ENCODE data around the gene CYP19A1.

Gene CYP19A1

GRCh38 chr15:51170882-51171633 is 167.3 kb downstream of the CYP19A1 start:
- peaks cover 9% of the 10 kb centered on the region; the same call in 1 of the 2 replicates for H3K27me3 ChIP-seq (ENCODE audit: control insufficient read depth, low read length)
- H3K79me2 ChIP-seq (ENCODE audit: control insufficient read depth, low read length), result no peaks in the 10 kb centered on the region
- H3K36me3 ChIP-seq (ENCODE audit: control insufficient read depth, low read length), result no peaks in the 10 kb centered on the region
- no peaks in the 10 kb centered on the region for H4K20me1 ChIP-seq (ENCODE audit: control insufficient read depth, insufficient read depth, low read depth, low read length)
- TF ChIP-seq, protein P1, sequence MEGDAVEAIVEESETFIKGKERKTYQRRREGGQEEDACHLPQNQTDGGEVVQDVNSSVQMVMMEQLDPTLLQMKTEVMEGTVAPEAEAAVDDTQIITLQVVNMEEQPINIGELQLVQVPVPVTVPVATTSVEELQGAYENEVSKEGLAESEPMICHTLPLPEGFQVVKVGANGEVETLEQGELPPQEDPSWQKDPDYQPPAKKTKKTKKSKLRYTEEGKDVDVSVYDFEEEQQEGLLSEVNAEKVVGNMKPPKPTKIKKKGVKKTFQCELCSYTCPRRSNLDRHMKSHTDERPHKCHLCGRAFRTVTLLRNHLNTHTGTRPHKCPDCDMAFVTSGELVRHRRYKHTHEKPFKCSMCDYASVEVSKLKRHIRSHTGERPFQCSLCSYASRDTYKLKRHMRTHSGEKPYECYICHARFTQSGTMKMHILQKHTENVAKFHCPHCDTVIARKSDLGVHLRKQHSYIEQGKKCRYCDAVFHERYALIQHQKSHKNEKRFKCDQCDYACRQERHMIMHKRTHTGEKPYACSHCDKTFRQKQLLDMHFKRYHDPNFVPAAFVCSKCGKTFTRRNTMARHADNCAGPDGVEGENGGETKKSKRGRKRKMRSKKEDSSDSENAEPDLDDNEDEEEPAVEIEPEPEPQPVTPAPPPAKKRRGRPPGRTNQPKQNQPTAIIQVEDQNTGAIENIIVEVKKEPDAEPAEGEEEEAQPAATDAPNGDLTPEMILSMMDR (IDR thresholded peaks at IDR 0.05; ENCODE audit: low read depth, low read length, poor library complexity, severe bottlenecking), result no peak
- TF ChIP-seq EZH2phosphoT487 (IDR thresholded peaks at IDR 0.05; ENCODE audit: borderline replicate concordance, low read length), result no peak
- no peaks in the 10 kb centered on the region for H3K9me2 ChIP-seq (replicated peaks; ENCODE audit: control insufficient read depth, low read length)
- H3F3A ChIP-seq (ENCODE audit: control insufficient read depth, insufficient read depth), result no peaks in the 10 kb centered on the region
- no peak overlapping the region for H3K4me3 ChIP-seq (ENCODE audit: low read length)
- H3K27ac ChIP-seq (ENCODE audit: low read depth, low read length), result no peak overlapping the region
- H3K4me2 ChIP-seq (ENCODE audit: low read length), result no peak overlapping the region
- H3K9me3 ChIP-seq (ENCODE audit: control insufficient read depth, insufficient read depth, low read length), result no peaks in the 10 kb centered on the region
- H3K4me1 ChIP-seq (ENCODE audit: control insufficient read depth, low read length), result no peaks in the 10 kb centered on the region

DNA sequence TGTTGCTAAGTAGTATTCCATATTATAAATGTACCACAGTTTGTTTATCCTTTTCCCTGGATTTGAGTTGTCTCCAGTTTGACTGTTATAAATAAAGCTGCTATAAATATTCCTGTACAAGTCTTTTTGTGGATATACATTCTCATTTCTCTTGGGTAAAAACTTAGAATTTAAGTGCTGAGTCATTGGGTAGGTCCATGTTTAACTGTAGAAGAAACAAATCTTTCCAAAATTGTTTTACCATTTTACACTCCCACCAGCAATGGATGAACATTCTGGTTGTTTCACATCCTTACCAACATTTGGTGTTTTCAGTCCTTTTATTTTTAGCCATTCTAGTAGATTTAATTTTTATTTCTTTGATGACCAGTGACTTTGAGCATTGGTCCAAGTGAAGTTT is 169.7 kb downstream of the CYP19A1 start:
- H3K36me3 ChIP-seq (ENCODE audit: control insufficient read depth, low read length), result no peaks in the 10 kb centered on the region
- no peaks in the 10 kb centered on the region for H3K79me2 ChIP-seq (ENCODE audit: control insufficient read depth, low read length)
- no peak overlapping the region for H3K4me2 ChIP-seq (ENCODE audit: low read length)
- H3K4me1 ChIP-seq (ENCODE audit: control insufficient read depth, low read length), result no peaks in the 10 kb centered on the region
- H4K20me1 ChIP-seq (ENCODE audit: control insufficient read depth, insufficient read depth, low read depth, low read length), result no peaks in the 10 kb centered on the region
- H3F3A ChIP-seq (ENCODE audit: control insufficient read depth, insufficient read depth), result no peaks in the 10 kb centered on the region
- no peaks in the 10 kb centered on the region for H3K9me2 ChIP-seq (replicated peaks; ENCODE audit: control insufficient read depth, low read length)
- no peak overlapping the region for H3K27ac ChIP-seq (ENCODE audit: low read depth, low read length)
- H3K4me3 ChIP-seq (ENCODE audit: low read length), result no peak overlapping the region
- TF ChIP-seq EZH2phosphoT487 (IDR thresholded peaks at IDR 0.05; ENCODE audit: borderline replicate concordance, low read length), result no peak
- TF ChIP-seq, protein P1 (IDR thresholded peaks at IDR 0.05; ENCODE audit: low read depth, low read length, poor library complexity, severe bottlenecking), result no peak
- H3K9me3 ChIP-seq (ENCODE audit: control insufficient read depth, insufficient read depth, low read length), result no peaks in the 10 kb centered on the region
- H3K27me3 ChIP-seq (ENCODE audit: control insufficient read depth, low read length), result peaks cover 9% of the 10 kb centered on the region; the same call in 1 of the 2 replicates

DNA sequence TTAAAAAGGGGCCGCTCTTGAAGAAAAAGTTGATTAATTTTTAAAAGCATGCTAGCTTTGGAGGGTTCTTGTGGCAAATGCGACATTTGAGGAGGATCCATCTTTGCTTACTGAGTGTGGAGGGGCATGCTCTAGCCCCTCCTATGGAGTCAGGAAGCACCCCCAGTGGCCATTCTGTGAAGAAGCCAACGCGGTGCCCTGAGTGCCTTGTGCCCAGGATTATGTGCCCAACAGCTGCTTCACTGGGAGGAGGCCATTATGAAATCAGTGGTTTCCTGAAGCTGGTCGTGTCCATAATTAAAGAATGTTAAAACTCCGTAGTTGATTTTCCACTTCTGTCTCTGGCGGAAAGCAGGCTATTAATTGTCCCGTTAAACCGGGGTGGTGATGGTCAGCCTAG is 174.6 kb downstream of the CYP19A1 start:
- TF ChIP-seq, protein P1 (IDR thresholded peaks at IDR 0.05; ENCODE audit: low read depth, low read length, poor library complexity, severe bottlenecking), result no peak
- no peak for TF ChIP-seq EZH2phosphoT487 (IDR thresholded peaks at IDR 0.05; ENCODE audit: borderline replicate concordance, low read length)
- Histone ChIP-seq H4K20me1 (ENCODE audit: control insufficient read depth, insufficient read depth, low read depth, low read length) (no peaks in the 10 kb centered on the region), H3K27ac (ENCODE audit: low read depth, low read length) (no peak overlapping the region), H3K79me2 (ENCODE audit: control insufficient read depth, low read length) (no peaks in the 10 kb centered on the region), H3K4me1 (ENCODE audit: control insufficient read depth, low read length) (no peaks in the 10 kb centered on the region), H3F3A (ENCODE audit: control insufficient read depth, insufficient read depth) (no peaks in the 10 kb centered on the region), H3K9me3 (ENCODE audit: control insufficient read depth, insufficient read depth, low read length) (no peaks in the 10 kb centered on the region), H3K9me2 (replicated peaks; ENCODE audit: control insufficient read depth, low read length) (no peaks in the 10 kb centered on the region), H3K27me3 (ENCODE audit: control insufficient read depth, low read length) (peaks cover 6% of the 10 kb centered on the region), H3K36me3 (ENCODE audit: control insufficient read depth, low read length) (no peaks in the 10 kb centered on the region), H3K4me2 (ENCODE audit: low read length) (no peak overlapping the region), H3K4me3 (ENCODE audit: low read length) (no peak overlapping the region)
